ENCODE results near the gene BCL11B.

The BCL11B gene

GRCh38 chr14:99225436-99226203 is 46.4 kb downstream of the BCL11B start:
- no peak for DNase-seq (ENCODE audit: low read depth in 2 of 2)

- DNase-seq (ENCODE audit: low read depth in 2 of 2) = no peak
These were observed 47.0 kb downstream of the BCL11B start for GRCh38 chr14:99224948-99225347.

- no peak for DNase-seq (ENCODE audit: low read depth in 2 of 2)
These were observed 47.7 kb downstream of the BCL11B start for GRCh38 chr14:99224116-99224910.

- no peak for DNase-seq (ENCODE audit: low read depth in 2 of 2)
These were observed 50.6 kb downstream of the BCL11B start for GRCh38 chr14:99221445-99221844.

GRCh38 chr14:99217066-99217955 is 54.7 kb downstream of the BCL11B start:
- DNase-seq (ENCODE audit: low read depth in 2 of 2) = no peak

- DNase-seq (ENCODE audit: low read depth in 2 of 2) = no peak
These were observed 55.8 kb downstream of the BCL11B start for GRCh38 chr14:99216191-99216590.

- DNase-seq (ENCODE audit: low read depth in 2 of 2) = no peak
These were observed 56.7 kb downstream of the BCL11B start for GRCh38 chr14:99215277-99215676.

GRCh38 chr14:99214701-99215100 is 57.3 kb downstream of the BCL11B start:
- DNase-seq (ENCODE audit: low read depth in 2 of 2) = no peak

- DNase-seq (ENCODE audit: low read depth in 2 of 2) = no peak
These were observed 58.4 kb downstream of the BCL11B start for GRCh38 chr14:99213527-99213971.

- no peak for DNase-seq (ENCODE audit: low read depth in 2 of 2)
These were observed 58.9 kb downstream of the BCL11B start for GRCh38 chr14:99213101-99213500.

GRCh38 chr14:99212646-99213045 is 59.4 kb downstream of the BCL11B start:
- no peak for DNase-seq (ENCODE audit: low read depth in 2 of 2)

- DNase-seq (ENCODE audit: low read depth in 2 of 2) = no peak
These were observed 59.8 kb downstream of the BCL11B start for GRCh38 chr14:99212199-99212598.

- DNase-seq (ENCODE audit: low read depth in 2 of 2) = no peak
These were observed 60.6 kb downstream of the BCL11B start for GRCh38 chr14:99211410-99211809.

GRCh38 chr14:99210333-99210732 is 61.7 kb downstream of the BCL11B start:
- DNase-seq (ENCODE audit: low read depth in 2 of 2) = no peak

- DNase-seq (ENCODE audit: low read depth in 2 of 2) = no peak
These were observed 62.6 kb downstream of the BCL11B start for GRCh38 chr14:99209409-99209808.

GRCh38 chr14:99208318-99208717 is 63.7 kb downstream of the BCL11B start:
- DNase-seq (ENCODE audit: low read depth in 2 of 2) = no peak

- DNase-seq (ENCODE audit: low read depth in 2 of 2) = no peak
These were observed 64.5 kb downstream of the BCL11B start for GRCh38 chr14:99207456-99207855.

GRCh38 chr14:99206090-99206489 is 65.9 kb downstream of the BCL11B start:
- no peak for DNase-seq (ENCODE audit: low read depth in 2 of 2)

- DNase-seq (ENCODE audit: low read depth in 2 of 2) = no peak
These were observed 66.8 kb downstream of the BCL11B start for GRCh38 chr14:99205086-99205688.

- no peak for DNase-seq (ENCODE audit: low read depth in 2 of 2)
These were observed 68.2 kb downstream of the BCL11B start for GRCh38 chr14:99203801-99204200.

GRCh38 chr14:99203080-99203479 is 68.9 kb downstream of the BCL11B start:
- DNase-seq (ENCODE audit: low read depth in 2 of 2) = no peak

GRCh38 chr14:99202516-99202915 is 69.5 kb downstream of the BCL11B start:
- no peak for DNase-seq (ENCODE audit: low read depth in 2 of 2)
